Skeletal muscle cell (primary cell): Measurements from ENCODE around the gene FBXO8.

Source experiments
- DNase-seq: peaks from one replicate; pipeline ENCODE4 v3.0.0-alpha.2; 2010; ENCODE audit warnings: low read depth
- H3K4me3 ChIP-seq: 2 replicates; pipeline ENCODE4 v1.5.1; 2011; ENCODE audit warnings: low read depth, mild to moderate bottlenecking, control low read depth, low read length, moderate library complexity

FBXO8 gene

DNA sequence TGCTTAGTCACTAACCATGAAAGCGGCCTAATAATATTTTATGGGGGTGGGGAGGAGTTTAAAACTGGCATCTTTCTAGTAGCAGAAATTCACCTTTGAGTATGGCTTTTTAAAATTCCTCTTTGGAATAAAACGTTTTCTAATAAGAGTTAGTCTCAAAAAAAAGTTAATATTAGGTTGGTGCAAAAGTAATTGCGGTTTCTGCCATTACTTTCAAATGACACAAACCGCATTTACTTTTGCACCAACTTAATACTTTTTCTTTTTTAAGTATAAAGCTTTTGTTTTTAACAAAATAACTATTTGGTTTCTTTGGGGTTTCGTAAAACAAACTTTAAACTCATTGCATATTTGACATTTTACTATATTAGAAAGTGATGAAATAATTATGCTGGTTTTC lies 68.4 kb downstream of the FBXO8 start:
- H3K4me3 ChIP-seq, result no peak overlapping the region
- DNase-seq, result no peak

DNA sequence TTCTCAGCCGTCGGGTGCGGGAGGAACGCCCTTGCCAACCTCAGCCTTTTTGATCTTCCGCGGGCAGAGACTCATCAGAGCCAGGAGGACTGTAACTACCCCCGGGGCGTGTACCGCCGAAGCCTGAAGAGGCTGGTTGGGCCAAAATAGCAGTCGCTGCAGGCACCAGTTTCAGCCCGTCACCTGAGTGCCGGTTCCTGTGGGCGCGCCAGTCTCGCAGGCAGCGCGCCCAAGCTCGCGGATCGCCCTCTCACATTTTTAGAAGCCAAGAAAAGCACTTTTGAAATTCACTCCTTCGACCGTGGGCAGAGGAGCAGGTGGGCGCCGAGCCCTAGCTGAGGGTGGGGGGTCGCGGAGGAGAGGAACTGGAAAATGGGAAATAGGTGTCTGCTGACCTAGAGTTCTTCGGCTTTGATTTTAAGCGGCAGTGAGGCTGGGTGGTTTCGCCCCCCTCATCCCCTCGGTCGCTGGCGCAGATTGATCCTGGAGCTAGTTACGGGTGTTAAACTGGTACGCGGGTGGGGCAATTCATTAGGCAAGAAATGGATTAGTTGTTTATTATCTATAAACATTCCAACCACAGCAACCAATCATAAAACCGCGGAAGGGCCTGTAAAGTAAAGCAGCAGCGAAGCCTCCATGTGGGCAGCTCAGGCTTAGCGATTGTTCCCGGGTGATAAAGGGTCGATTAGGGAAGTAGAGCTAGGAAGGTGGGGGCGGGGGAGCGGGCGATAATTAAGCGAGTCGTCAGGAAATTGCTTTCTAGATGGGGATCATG lies 69.2 kb downstream of the FBXO8 start:
- H3K4me3 ChIP-seq, result peak overlapping the region; percentile 14
- no peak for DNase-seq

DNA sequence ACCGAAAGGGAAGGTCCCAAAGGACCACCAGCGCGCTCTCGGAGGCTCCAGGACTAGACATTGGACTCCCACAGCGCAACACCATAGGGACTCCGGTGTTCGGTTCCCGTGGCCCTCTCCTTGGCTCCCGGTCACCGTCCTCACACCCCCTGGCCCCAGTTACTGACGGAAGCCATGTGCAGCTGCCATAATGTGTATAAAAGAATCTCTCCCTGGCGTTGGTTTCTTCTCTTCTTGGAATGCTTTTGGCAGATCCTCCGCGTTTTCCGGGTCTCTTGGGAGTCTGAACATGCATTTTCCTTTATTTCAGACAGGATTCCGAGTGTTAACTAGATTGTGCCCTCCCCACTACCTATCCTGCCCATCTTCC lies 69.8 kb downstream of the FBXO8 start:
- DNase-seq, result no peak
- peak overlapping the region; percentile 14 for H3K4me3 ChIP-seq

DNA sequence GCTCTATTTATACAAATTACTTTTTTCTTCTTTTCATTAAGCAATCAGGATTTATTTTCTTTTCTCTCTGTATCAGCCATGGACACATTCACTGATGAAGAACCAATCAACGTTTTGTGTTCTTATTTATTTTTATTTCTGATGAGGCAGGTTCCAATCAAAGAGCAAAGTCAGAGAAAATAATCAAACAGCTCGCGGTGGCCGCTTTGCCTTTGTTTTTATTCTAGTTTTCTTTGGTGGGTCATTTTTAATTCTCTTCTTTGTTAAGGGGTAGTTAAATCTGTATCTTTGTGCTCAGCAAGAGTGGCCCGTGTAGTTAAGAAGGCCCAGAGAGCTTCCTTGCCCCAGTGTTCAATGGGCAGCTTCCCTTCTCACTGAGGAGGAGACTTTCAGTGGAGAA lies 71.4 kb downstream of the FBXO8 start:
- no peak for DNase-seq
- no peak overlapping the region for H3K4me3 ChIP-seq

DNA sequence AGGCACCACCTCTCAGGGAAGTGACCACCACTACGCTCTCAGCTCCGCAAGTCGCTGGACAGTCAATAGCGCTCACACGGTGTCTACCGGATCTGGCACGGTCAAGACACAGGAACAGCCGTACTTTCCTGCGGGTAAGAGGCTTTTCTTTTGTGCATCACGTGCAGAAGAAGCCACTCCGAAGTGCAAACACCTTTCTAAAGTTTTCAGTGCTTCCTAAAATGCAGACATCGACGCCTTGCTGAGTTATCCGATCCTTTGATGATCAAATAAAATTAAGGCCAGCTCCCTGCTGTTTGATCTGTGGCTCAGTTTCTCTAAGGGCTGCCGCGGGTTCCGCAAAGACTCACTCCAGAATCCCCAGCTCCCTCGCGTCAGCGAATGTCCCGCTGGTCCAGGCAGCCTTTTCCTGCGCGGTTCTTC lies 71.8 kb downstream of the FBXO8 start:
- no peak for DNase-seq
- no peak overlapping the region for H3K4me3 ChIP-seq

DNA sequence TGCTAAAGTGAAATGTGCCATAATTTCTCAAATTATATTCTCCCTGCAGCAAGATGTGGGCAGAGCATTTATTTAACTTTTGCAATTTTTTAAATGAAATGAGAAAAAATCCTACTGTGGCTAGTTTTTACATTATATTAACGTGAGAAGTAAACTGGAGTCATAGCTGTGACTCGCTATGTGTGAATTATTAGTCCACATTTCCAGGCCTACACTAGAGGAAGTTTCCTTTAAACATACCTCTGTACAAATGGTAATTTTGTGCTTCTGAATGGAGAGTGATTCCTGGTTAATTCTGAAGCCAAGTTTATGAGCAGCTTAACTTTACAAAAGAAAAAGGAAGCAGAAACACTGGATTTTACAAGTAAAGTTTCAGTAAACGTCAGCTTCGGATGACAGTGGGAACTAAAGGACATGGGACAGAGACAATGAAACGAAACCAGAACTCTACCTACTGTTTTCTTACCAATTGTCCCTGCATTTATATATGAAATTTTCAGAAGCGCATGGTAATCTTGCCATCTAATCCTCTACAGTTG lies 72.4 kb downstream of the FBXO8 start:
- DNase-seq, result no peak
- no peak overlapping the region for H3K4me3 ChIP-seq

DNA sequence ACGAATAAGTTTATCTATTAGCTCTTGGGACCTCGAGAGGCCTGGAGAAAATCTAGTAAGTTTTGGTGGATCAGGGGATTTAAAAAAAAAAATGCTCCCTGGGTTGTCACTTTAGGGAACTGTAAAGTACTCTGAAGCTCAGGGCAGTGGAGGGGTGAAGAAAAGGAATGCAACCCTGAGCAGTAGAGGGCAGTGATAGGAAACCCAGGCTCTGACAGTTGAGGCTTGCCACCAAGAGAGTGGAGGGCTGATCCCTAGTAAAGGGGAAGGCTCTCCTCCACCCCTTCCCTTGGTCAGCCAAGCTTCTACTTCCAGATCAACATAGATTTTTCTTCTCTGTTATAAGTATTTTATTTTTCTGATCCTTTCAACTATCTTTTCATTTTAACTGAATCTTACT lies 73.1 kb downstream of the FBXO8 start:
- DNase-seq, result no peak
- H3K4me3 ChIP-seq, result no peak overlapping the region

DNA sequence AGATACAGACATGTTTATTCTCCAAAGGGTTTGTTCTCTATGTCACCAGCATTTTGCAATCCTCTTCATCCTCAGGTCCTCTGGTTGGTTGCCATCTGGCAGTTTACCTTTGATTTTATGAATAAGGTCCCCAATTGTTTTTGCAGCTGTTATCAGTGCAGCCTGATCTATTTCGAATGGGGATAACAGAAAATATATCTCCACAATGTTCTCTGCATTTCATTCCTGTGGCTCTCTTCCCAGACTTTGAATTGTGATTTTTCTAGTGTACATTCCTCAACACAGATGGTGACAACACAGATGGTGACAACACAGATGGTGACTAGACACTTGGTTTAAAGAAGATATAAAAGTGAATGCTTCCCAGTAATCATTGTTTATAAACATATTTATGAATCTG lies 74.1 kb downstream of the FBXO8 start:
- H3K4me3 ChIP-seq, result no peak overlapping the region
- DNase-seq, result peak; percentile 17

DNA sequence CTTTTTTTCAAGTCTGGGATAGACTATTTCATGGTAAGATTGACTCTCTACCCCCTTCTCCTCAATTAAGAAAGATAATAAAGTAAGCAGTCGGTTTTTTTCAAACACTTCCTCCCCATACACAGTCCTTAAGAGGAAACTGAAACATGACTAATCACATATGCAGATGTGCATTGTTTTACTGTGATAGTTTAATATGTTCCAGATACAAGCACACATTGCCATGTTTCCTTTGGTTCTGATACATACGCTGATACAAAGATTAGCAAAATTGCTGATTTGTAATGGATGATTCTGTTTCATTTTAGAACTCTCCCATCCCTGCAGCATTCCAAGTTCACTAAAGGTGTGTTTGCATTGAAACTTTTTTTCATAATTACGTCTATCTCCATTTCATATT lies 76.1 kb downstream of the FBXO8 start:
- DNase-seq, result no peak
- no peak overlapping the region for H3K4me3 ChIP-seq

DNA sequence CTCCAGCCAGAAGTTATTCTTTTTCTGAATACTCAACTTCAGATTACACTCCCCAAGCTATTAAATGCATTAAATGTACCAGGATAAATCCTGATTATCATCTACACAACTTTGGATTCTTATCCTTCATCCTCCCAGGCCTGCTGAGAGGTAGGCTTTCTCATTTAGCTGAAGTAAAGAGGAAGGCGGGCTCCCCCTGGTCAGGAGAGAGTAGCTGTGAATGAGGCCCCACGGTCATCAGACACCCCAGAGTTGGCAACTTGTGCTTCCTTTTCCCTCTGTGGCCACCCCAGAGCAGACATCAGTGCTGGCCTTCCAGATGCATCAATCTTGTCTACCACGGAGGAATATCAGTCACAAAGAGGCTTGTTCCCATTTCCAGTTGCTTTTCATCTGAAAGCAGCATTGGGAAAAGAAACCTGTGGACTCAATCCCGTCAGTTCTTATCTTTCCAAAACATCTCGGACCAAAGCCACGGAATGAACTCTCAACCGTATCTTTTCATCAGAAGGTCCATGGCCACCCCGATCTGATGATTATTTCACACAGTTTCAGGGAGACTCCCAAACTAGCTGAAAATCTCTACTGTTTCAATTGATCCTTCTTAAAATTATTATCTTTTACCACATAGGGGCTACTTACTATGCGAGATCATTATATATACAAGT lies 79.2 kb downstream of the FBXO8 start:
- no peak for DNase-seq
- H3K4me3 ChIP-seq, result no peak overlapping the region

DNA sequence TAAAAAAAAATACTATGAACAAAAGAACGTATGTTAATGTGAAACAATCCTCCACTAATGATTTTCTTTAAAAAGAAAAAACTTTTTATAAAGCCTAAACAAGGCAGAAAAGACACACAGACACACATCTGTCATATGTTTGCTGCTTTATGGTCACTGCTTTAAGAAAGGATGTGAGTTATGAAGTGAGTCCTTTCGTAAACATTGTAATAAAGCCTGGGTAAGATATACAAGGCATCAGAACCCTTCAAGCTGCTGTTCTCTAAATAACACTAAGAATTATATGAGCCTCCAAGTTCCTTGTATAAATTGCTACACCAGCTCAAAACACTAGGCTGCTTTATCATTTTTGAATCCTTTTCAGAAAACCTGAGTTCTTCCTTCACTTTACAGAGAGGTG lies 81.6 kb downstream of the FBXO8 start:
- no peak for DNase-seq
- no peak overlapping the region for H3K4me3 ChIP-seq

DNA sequence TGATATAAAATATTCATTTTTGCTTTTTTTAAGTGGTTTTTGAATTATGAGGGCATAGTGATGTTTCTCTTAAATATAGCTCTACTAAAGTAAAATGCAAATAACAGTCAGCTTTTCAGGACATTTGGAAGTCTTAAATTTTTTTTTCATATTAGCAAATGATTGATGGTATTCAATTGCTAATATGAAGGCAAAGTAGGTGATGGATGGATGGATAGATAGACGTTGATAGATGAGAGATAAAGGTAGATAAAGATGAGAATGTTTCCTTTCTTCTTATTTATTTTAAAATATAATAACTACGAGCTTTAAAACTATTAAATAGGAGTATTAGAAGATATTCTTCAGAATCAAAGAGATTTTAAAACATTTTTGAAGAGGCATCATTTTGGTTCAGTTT lies 83.7 kb downstream of the FBXO8 start:
- no peak overlapping the region for H3K4me3 ChIP-seq
- DNase-seq, result no peak

DNA sequence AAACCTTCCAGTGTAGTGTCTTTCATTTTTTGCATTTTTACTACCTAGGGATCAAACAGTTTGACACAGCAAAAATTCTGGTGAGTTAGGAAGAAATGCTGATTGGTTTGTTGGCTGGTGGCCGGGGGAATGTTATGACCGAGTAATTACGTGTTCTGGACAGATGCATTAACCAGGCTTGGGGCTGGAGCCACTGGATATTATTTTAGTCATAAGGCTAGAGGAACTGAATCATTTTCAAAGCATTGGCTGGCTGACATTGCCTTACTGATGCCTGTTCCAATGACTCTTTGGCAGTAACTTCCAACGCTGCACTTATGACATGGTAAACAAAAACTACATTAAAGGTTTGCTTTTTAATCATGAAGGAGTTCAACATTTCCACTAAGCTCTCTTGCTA lies 84.6 kb downstream of the FBXO8 start:
- peak; percentile 82 for DNase-seq
- H3K4me3 ChIP-seq, result no peak overlapping the region

DNA sequence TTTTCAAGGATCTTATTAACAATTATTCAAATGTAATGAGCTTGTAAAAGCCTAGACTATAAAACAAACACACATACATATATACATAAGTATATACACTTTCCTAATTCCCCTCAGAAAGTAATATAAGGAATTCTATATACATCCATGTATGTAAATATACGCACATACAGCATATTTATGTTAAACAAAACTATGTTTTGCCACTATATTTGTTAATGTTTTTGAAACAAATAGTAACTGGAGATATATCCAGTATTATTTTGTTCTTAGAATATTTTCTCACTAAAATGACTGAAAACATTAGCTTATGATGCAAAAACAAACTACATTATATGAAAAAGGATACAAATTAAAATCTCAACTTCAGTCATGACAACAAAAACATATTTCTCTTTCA lies 85.1 kb downstream of the FBXO8 start:
- H3K4me3 ChIP-seq, result no peak overlapping the region
- no peak for DNase-seq

DNA sequence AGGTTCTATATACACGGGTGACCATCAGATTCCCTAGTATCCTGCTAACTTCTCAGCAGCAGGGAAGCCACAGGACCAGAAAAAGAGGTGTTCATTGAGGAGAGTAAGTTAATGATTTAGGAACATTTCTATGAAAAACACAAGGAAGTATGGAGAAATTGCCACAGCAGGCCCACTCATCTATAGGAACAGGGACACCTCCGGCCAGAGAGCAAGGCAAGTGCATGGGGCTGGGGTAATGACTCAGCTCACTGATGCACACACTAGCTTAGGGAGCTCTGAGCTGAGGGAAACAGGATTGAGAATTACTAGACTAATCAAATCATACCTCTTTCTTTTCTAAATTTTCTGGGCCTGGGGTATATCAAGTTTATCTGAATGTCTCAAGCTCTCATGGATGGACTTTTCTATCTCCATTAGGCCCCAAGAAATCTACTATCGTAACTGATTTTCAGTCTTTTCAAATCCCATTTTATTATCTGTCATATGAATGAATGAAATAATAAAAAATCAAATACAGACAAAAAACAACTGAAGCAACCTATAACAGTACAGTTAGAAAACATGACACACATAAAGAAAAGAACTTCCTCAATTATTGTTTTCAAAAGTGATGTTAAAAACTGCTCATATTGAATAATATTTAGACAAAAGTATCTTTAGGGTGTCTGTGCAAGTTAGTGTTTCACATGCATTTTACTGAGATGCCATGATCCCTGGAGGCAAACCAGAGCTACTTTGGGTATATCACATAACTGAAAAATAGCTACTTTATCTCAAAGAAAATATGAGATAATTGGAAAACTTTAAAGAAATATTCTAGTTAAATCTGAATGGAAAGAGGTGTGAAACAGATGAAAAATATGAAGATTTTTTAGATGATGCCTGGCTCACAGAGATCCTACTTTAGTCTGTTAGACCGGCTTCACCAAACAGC lies 89.8 kb downstream of the FBXO8 start:
- H3K4me3 ChIP-seq, result no peak overlapping the region
- no peak for DNase-seq

DNA sequence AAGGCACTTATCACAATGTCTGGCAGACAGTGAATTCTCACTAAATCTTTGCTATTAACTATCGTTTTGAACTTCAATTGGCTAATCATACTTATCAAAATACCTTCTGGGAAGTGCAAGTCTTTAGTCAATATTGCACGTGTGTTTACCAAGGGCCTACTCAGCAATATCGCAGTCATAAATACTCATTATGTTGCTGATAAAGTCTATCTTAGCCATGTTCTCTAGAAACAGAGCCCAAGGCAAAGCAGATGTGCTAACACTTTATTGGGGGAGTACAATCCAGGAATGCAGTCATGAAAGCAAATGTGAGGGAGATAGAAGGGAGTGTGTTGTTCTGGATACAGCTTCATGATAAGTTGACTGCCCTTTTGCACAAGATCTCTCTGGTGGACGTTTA lies 90.5 kb downstream of the FBXO8 start:
- no peak overlapping the region for H3K4me3 ChIP-seq
- DNase-seq, result no peak

DNA sequence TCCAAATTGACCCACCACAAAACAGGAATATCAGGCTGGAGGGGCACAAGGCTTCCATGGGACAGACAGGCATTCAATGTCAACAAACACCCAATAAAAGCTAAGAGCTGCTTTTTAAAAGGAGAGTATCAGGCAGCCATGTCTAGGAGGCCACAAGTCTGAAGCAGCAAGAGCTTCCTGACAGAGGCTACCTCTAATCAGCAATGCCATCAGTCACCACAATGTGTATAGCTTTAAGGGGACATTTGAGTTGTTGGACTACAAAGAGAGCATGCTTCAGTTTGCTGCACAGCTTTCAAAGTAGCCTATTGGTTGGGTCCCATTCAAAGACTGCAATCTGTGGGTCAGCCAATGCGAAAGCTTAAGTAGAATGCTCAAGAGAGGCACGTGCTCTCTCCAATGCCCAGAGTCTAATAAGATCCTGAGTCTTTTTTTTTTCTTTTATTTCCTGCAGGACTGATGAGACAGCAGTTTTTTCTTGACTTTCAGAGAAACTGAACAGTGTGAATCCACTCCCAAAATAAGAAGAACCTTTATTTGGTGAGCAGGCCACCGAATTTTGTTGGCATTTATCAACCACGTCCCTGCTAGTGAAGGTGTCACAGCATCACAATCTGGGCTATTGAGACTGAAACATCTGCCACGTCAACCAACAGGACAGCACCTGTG lies 92.5 kb downstream of the FBXO8 start:
- H3K4me3 ChIP-seq, result no peak overlapping the region
- no peak for DNase-seq

DNA sequence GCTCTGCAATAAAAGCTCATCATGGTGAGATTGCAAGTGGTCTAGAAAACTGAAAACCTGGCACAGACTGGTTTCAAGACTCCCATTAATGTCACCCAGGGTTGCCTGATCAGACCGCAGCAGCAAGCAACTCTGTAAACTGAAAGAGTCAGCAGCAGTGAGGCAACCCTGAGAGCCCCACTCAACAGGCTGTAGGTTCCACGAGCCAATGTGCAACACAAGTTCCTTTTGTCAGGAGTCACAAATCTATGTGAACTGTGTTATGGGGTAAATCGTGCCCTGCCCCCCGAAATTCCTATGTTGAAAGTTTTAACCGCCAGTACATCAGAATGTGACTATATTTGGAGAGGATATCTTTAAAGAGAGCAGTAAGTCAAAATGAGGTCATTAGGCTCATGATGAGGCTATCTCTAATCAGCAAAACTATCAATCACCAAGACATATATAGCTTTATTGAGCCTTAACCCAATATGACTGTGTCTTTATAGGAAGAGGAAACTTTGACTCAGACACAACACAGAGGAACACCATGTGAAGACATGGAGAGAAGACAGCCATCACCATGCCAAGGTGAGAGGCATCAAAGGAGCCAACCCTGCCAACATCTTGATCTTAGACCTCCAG lies 94.0 kb downstream of the FBXO8 start:
- no peak overlapping the region for H3K4me3 ChIP-seq
- DNase-seq, result no peak
